HAP-1 (cell line): ENCODE measurements around the gene RETREG2.

ENCODE experiments used
- DNase-seq, 2 experiments: peaks; one replicate each; pipeline ENCODE4 v3.0.0-alpha.2; 2016 to 2020; ENCODE audit warnings: low spot score in 2 of 2
- H3K27me3 ChIP-seq: fragments of 250-450 bp; sonication (Bioruptor Pico); 2 replicates; pipeline ENCODE4 v1.5.1; 2020; ENCODE audit warnings: low read depth, mild to moderate bottlenecking, moderate library complexity
- H3K36me3 ChIP-seq: fragments of 250-450 bp; sonication (Bioruptor Pico); replicated peaks from 2 replicates; pipeline ENCODE4 v1.5.1; 2020; ENCODE audit warnings: mild to moderate bottlenecking
- H3K4me1 ChIP-seq: fragments of 250-450 bp; sonication (Bioruptor Pico); 2 replicates; pipeline ENCODE4 v1.5.1; 2020; ENCODE audit warnings: mild to moderate bottlenecking
- H3K4me3 ChIP-seq: fragments of 250-450 bp; sonication (Bioruptor Pico); 2 replicates; pipeline ENCODE4 v1.5.1; 2020; ENCODE audit warnings: mild to moderate bottlenecking, moderate library complexity
- H3K9me3 ChIP-seq: fragments of 250-450 bp; sonication (Bioruptor Pico); 2 replicates; pipeline ENCODE4 v1.5.1; 2020; ENCODE audit warnings: mild to moderate bottlenecking, moderate library complexity
- in situ Hi-C: fragments of 300-500 bp; cut with MboI; formaldehyde crosslinking; loops from 3 replicates; pipeline ENCODE4 v1.14.3; 2020; ENCODE audit warnings: low sequenced_read_pairs, inconsistent platforms, mixed read lengths

RETREG2 gene

GRCh38 chr2:219174146-219174545, 3.9 kb upstream of the RETREG2 start:
- no peak for DNase-seq
- H3K36me3 ChIP-seq, result peaks cover 13% of the 10 kb centered on the region
- H3K4me3 ChIP-seq, result no peak overlapping the region
- peaks cover 3% of the 10 kb centered on the region; the same call in 1 of the 2 replicates for H3K4me1 ChIP-seq
- H3K27me3 ChIP-seq, result no peaks in the 10 kb centered on the region
- no peaks in the 10 kb centered on the region for H3K9me3 ChIP-seq
- in situ Hi-C loops, result no loop called here

GRCh38 chr2:219174801-219175200, 3.3 kb upstream of the RETREG2 start:
- Histone ChIP-seq H3K9me3 (no peaks in the 10 kb centered on the region), H3K4me1 (peaks cover 3% of the 10 kb centered on the region; the same call in 1 of the 2 replicates), H3K4me3 (no peak overlapping the region), H3K27me3 (no peaks in the 10 kb centered on the region), H3K36me3 (peaks cover 16% of the 10 kb centered on the region)
- no peak for DNase-seq
- in situ Hi-C loops, result no loop called here

- no peak for DNase-seq
- in situ Hi-C loops, result no loop called here
- peak overlapping the region; percentile 96; the same call in 1 of the 2 replicates for H3K4me3 ChIP-seq
- H3K9me3 ChIP-seq, result no peaks in the 10 kb centered on the region
- H3K36me3 ChIP-seq, result peaks cover 16% of the 10 kb centered on the region
- H3K27me3 ChIP-seq, result no peaks in the 10 kb centered on the region
- H3K4me1 ChIP-seq, result peaks cover 3% of the 10 kb centered on the region; the same call in 1 of the 2 replicates
Measured at GRCh38 chr2:219175486-219175885, 2.6 kb upstream of the RETREG2 start.

- in situ Hi-C loops, result no loop called here
Measured at GRCh38 chr2:219175928-219176817, 1.9 kb upstream of the RETREG2 start.

GRCh38 chr2:219176818-219177551, 1.1 kb upstream of the RETREG2 start, which contains the start of gene CNPPD1:
TSS of gene CNPPD1 (minus strand) at chr2:219176925. CDS start at chr2:219176828, 97 bp downstream.
- Histone ChIP-seq H3K36me3 (peaks cover 22% of the 10 kb centered on the region), H3K9me3 (no peaks in the 10 kb centered on the region), H3K4me3 (peak within 1 kb of the TSS; percentile 96), H3K27me3 (no peaks in the 10 kb centered on the region), H3K4me1 (peaks cover 3% of the 10 kb centered on the region; the same call in 1 of the 2 replicates)
- DNase-seq, result peak; percentile 75 to 89
- in situ Hi-C loops, result no loop called here

More at GRCh38 chr2:219175928-219176817, 1.9 kb upstream of the RETREG2 start:
- H3K36me3 ChIP-seq, result peaks cover 21% of the 10 kb centered on the region
- DNase-seq, result peak in 1 of 2 experiments; percentile 56
- no peaks in the 10 kb centered on the region for H3K27me3 ChIP-seq
- H3K4me1 ChIP-seq, result peaks cover 3% of the 10 kb centered on the region; the same call in 1 of the 2 replicates
- H3K9me3 ChIP-seq, result no peaks in the 10 kb centered on the region
- H3K4me3 ChIP-seq, result peak overlapping the region; percentile 96

GRCh38 chr2:219178377-219179175, 501 bp downstream of the RETREG2 start:
- Histone ChIP-seq H3K27me3 (no peaks in the 10 kb centered on the region), H3K4me1 (peaks cover 3% of the 10 kb centered on the region; the same call in 1 of the 2 replicates), H3K9me3 (no peaks in the 10 kb centered on the region), H3K4me3 (peak overlapping the region; percentile 96), H3K36me3 (peaks cover 26% of the 10 kb centered on the region)
- in situ Hi-C loops, result no loop called here
- DNase-seq, result peak; percentile 11 to 60

GRCh38 chr2:219179601-219180465, 1.8 kb downstream of the RETREG2 start:
- no peak overlapping the region for H3K4me3 ChIP-seq
- no peak for DNase-seq
- H3K9me3 ChIP-seq, result no peaks in the 10 kb centered on the region
- peaks cover 35% of the 10 kb centered on the region for H3K36me3 ChIP-seq
- peaks cover 3% of the 10 kb centered on the region; the same call in 1 of the 2 replicates for H3K4me1 ChIP-seq
- H3K27me3 ChIP-seq, result no peaks in the 10 kb centered on the region
- in situ Hi-C loops, result no loop called here

- in situ Hi-C loops, result no loop called here
- no peak overlapping the region for H3K4me3 ChIP-seq
- peak in 1 of 2 experiments; percentile 0 for DNase-seq
- H3K27me3 ChIP-seq, result no peaks in the 10 kb centered on the region
- no peaks in the 10 kb centered on the region for H3K9me3 ChIP-seq
- H3K36me3 ChIP-seq, result peaks cover 35% of the 10 kb centered on the region
- H3K4me1 ChIP-seq, result no peaks in the 10 kb centered on the region
Measured at GRCh38 chr2:219180961-219181360, 2.9 kb downstream of the RETREG2 start.

- no peaks in the 10 kb centered on the region for H3K4me1 ChIP-seq
- no peaks in the 10 kb centered on the region for H3K9me3 ChIP-seq
- H3K27me3 ChIP-seq, result no peaks in the 10 kb centered on the region
- no peak for DNase-seq
- no peak overlapping the region for H3K4me3 ChIP-seq
- in situ Hi-C loops, result no loop called here
- H3K36me3 ChIP-seq, result peaks cover 35% of the 10 kb centered on the region
Measured at GRCh38 chr2:219181531-219181930, 3.5 kb downstream of the RETREG2 start.

- no peaks in the 10 kb centered on the region for H3K9me3 ChIP-seq
- H3K4me3 ChIP-seq, result no peak overlapping the region
- no peaks in the 10 kb centered on the region for H3K27me3 ChIP-seq
- no peaks in the 10 kb centered on the region for H3K4me1 ChIP-seq
- H3K36me3 ChIP-seq, result peaks cover 35% of the 10 kb centered on the region
- in situ Hi-C loops, result no loop called here
- no peak for DNase-seq
Measured at GRCh38 chr2:219182331-219183150, 4.5 kb downstream of the RETREG2 start.

GRCh38 chr2:219183151-219183772, 5.2 kb downstream of the RETREG2 start:
- H3K27me3 ChIP-seq, result no peaks in the 10 kb centered on the region
- H3K4me1 ChIP-seq, result no peaks in the 10 kb centered on the region
- peaks cover 35% of the 10 kb centered on the region for H3K36me3 ChIP-seq
- H3K9me3 ChIP-seq, result no peaks in the 10 kb centered on the region
- in situ Hi-C loops, result no loop called here
- DNase-seq, result no peak
- no peak overlapping the region for H3K4me3 ChIP-seq
